GM20000 (cell line): Measurements from ENCODE around the gene EIF2AK2.

Source experiments
- DNase-seq: peaks from one replicate; pipeline ENCODE4 v3.0.0; 2012; ENCODE audit warnings: low spot score
- CTCF ChIP-seq: IDR thresholded peaks from 2 replicates; pipeline ENCODE4 v1.5.1; 2012; ENCODE audit warnings: mild to moderate bottlenecking, control low read depth; ENCODE audit errors: extremely low read depth, missing control alignments

Gene EIF2AK2

GRCh38 chr2:37059841-37060240 is 96.9 kb downstream of the EIF2AK2 start:
- DNase-seq = no peak
- no peak for TF ChIP-seq CTCF

- TF ChIP-seq CTCF = no peak
- no peak for DNase-seq
Observed at GRCh38 chr2:37052600-37053332, 104.0 kb downstream of the EIF2AK2 start.
